IMR-90 (cell line): ENCODE results near the gene NRCAM. TPM values are rescaled to one million over a fixed set of nuclear protein-coding genes. Genes with fewer than 3 reads are reported as not detected.

Experiments
- ATAC-seq: fragments of 200-7000 bp; cut with Tn5 transposase; 2 replicates; pipeline ENCODE4 v1.9.1; 2020; ENCODE audit warnings: low read depth, mild to moderate bottlenecking, moderate library complexity
- BruUV-seq: library from RNA; stranded (reverse); fragments of 400-500 nt; replicated peaks from 2 replicates; lab custom pipeline; 2021; lab: Mats Ljungman, UMichigan
- CTCF ChIA-PET: fragments of 300-600 bp; formaldehyde crosslinking; extraction: SDS; loops from one replicate; lab custom pipeline; 2021; ENCODE audit warnings: antibody characterized with exemption; lab: Yijun Ruan, JAX
- POLR2A ChIA-PET: fragments of 300-600 bp; sonication (Branson Sonifier 250); formaldehyde crosslinking; loops from one replicate; lab custom pipeline; 2022; ENCODE audit warnings: antibody characterized with exemption; ENCODE audit not compliant: unreplicated experiment; lab: Charles Lee
- DNase-seq: peaks from one replicate; pipeline ENCODE4 v3.0.0; 2013
- H2AFZ ChIP-seq: replicated peaks from 2 replicates; pipeline ENCODE3; 2013; ENCODE audit warnings: low read length, mild to moderate bottlenecking; ENCODE audit not compliant: poor library complexity
- H2AK5ac ChIP-seq: 2 replicates; pipeline ENCODE4 v1.6.1; 2013; ENCODE audit warnings: low read depth, low read length, inconsistent platforms
- H2AK9ac ChIP-seq: replicated peaks from 2 replicates; pipeline ENCODE3; 2013; ENCODE audit warnings: mild to moderate bottlenecking, low read depth, low read length, moderate library complexity; ENCODE audit not compliant: poor library complexity
- H2BK120ac ChIP-seq: 2 replicates; pipeline ENCODE4 v1.6.1; 2013; ENCODE audit warnings: low read depth, low read length, inconsistent platforms
- H2BK15ac ChIP-seq: 3 replicates; pipeline ENCODE4 v1.6.1; 2013; ENCODE audit warnings: low read depth, low read length, inconsistent platforms
- H2BK20ac ChIP-seq: 2 replicates; pipeline ENCODE4 v1.6.1; 2013; ENCODE audit warnings: low read depth, mild to moderate bottlenecking, inconsistent platforms, low read length, moderate library complexity
- H2BK5ac ChIP-seq: 2 replicates; pipeline ENCODE4 v1.6.1; 2013; ENCODE audit warnings: mild to moderate bottlenecking, low read depth, low read length, inconsistent platforms; ENCODE audit not compliant: poor library complexity, severe bottlenecking
- H3K14ac ChIP-seq: replicated peaks from 2 replicates; pipeline ENCODE4 v1.6.1; 2013; ENCODE audit warnings: low read depth, low read length, inconsistent platforms
- H3K18ac ChIP-seq: 2 replicates; pipeline ENCODE4 v1.6.1; 2013; ENCODE audit warnings: low read depth, low read length, control low read depth
- H3K23ac ChIP-seq: 2 replicates; pipeline ENCODE4 v1.6.1; 2013; ENCODE audit warnings: low read depth, low read length, inconsistent platforms
- H3K27ac ChIP-seq: 2 replicates; pipeline ENCODE4 v1.5.1; 2013; ENCODE audit warnings: mild to moderate bottlenecking, control low read depth, low read length; ENCODE audit not compliant: insufficient read depth
- H3K27me3 ChIP-seq: 2 replicates; pipeline ENCODE4 v1.6.1; 2013; ENCODE audit warnings: low read length; ENCODE audit not compliant: control insufficient read depth, insufficient read depth
- H3K36me3 ChIP-seq: 2 replicates; pipeline ENCODE4 v1.6.1; 2013; ENCODE audit warnings: low read length, mixed read lengths; ENCODE audit not compliant: control insufficient read depth, insufficient read depth
- H3K4ac ChIP-seq: 2 replicates; pipeline ENCODE4 v1.6.1; 2013; ENCODE audit warnings: low read depth, low read length, inconsistent platforms
- H3K4me1 ChIP-seq: 2 replicates; pipeline ENCODE4 v1.6.1; 2013; ENCODE audit warnings: low read length, mixed read lengths; ENCODE audit not compliant: control insufficient read depth, insufficient read depth
- H3K4me2 ChIP-seq: 2 replicates; pipeline ENCODE4 v1.6.1; 2013; ENCODE audit warnings: low read depth, mild to moderate bottlenecking, control low read depth, low read length, moderate library complexity
- H3K4me3 ChIP-seq: 2 replicates; pipeline ENCODE4 v1.5.1; 2013; ENCODE audit warnings: low read depth, mild to moderate bottlenecking, control low read depth, low read length, moderate library complexity; ENCODE audit not compliant: insufficient read depth
- H3K56ac ChIP-seq: 2 replicates; pipeline ENCODE4 v1.6.1; 2013; ENCODE audit warnings: low read length, inconsistent platforms; ENCODE audit not compliant: insufficient read depth; ENCODE audit errors: extremely low read depth
- H3K79me1 ChIP-seq, 2 experiments: 2 replicates each; pipeline ENCODE4 v1.6.1; 2013; ENCODE audit warnings: low read length in 2 of 2, inconsistent platforms in 1 of 2, low read depth in 1 of 2
- H3K9ac ChIP-seq: 2 replicates; pipeline ENCODE4 v1.6.1; 2013; ENCODE audit warnings: low read depth, low read length, control low read depth
- H3K9me1 ChIP-seq: 2 replicates; pipeline ENCODE4 v1.6.1; 2013; ENCODE audit warnings: low read length, inconsistent platforms; ENCODE audit not compliant: insufficient read depth
- H3K9me3 ChIP-seq: 2 replicates; pipeline ENCODE4 v1.6.1; 2013; ENCODE audit warnings: low read length; ENCODE audit not compliant: control insufficient read depth, insufficient read depth
- H4K20me1 ChIP-seq: 2 replicates; pipeline ENCODE4 v1.6.1; 2013; ENCODE audit warnings: low read length, inconsistent platforms; ENCODE audit not compliant: insufficient read depth
- H4K5ac ChIP-seq: 2 replicates; pipeline ENCODE4 v1.6.1; 2013; ENCODE audit warnings: mild to moderate bottlenecking, low read depth, low read length, control low read depth
- H4K8ac ChIP-seq, 2 experiments: 2 replicates each; pipeline ENCODE4 v1.6.1; 2013; ENCODE audit warnings: low read depth in 2 of 2, low read length in 2 of 2, control low read depth in 1 of 2, inconsistent platforms in 1 of 2
- H4K91ac ChIP-seq: 2 replicates; pipeline ENCODE4 v1.6.1; 2013; ENCODE audit warnings: low read depth, low read length, inconsistent platforms; ENCODE audit not compliant: insufficient read depth
- CHD1 ChIP-seq: IDR thresholded peaks from 2 replicates; pipeline ENCODE4 v1.6.1; 2012; ENCODE audit warnings: low read depth, low read length, improper control_type of control experiment
- FOS ChIP-seq: fragments of 150-350 bp; IDR thresholded peaks from 2 replicates; pipeline ENCODE4 v1.6.1; 2016; ENCODE audit warnings: low read depth, low read length
- MAFK ChIP-seq: IDR thresholded peaks from 2 replicates; pipeline ENCODE4 v1.6.1; 2012; ENCODE audit warnings: low read depth, low read length, improper control_type of control experiment
- MXI1 ChIP-seq: IDR thresholded peaks from 2 replicates; pipeline ENCODE4 v1.6.1; 2012; ENCODE audit warnings: low read depth, mild to moderate bottlenecking, low read length, moderate library complexity, borderline replicate concordance
- WGBS, 2 experiments: methylation state at CpG; one replicate each; pipeline versions ENCODE4 v1.1.5 to v1.1.7; 2013; ENCODE audit warnings: missing lambda C conversion rate in 2 of 2; ENCODE audit not compliant: insufficient read length in 1 of 2; ENCODE audit errors: extremely low coverage in 2 of 2; 5-methylcytosine and 5-hydroxymethylcytosine counted together
- dilution Hi-C: fragments of 300-500 bp; cut with HindIII; formaldehyde crosslinking; loops from one replicate; pipeline ENCODE4 v1.14.3; 2018; ENCODE audit warnings: low sequenced_read_pairs; ENCODE audit not compliant: unreplicated experiment
- in situ Hi-C: fragments of 300-500 bp; cut with MboI; formaldehyde crosslinking; loops from 3 replicates; pipeline ENCODE4 v1.14.3; 2019; ENCODE audit warnings: low sequenced_read_pairs, inconsistent platforms, mixed read lengths
- intact Hi-C: fragments of 100-400 bp; cut with micrococcal nuclease; formaldehyde crosslinking; loops from 2 replicates; pipeline ENCODE4 v1.10.0; 2022
- polyA plus RNA-seq, 3 experiments: library from polyadenylated mRNA; depleted of rRNA; stranded (reverse); fragments of >200 nt; gene quantifications; 2 replicates each; pipeline ENCODE4 v1.2.3, GENCODE V29; 2012; ENCODE audit warnings: low replicate concordance in 1 of 3
- total RNA-seq: library from RNA; depleted of rRNA; stranded (reverse); fragments of >200 nt; gene quantifications from 2 replicates; pipeline ENCODE4 v1.2.3, GENCODE V29; 2012
- TF ChIP-seq, protein P1 (sequence below): fragments of 150-350 bp; IDR thresholded peaks from 2 replicates; pipeline ENCODE4 v1.6.1; 2017; ENCODE audit warnings: mild to moderate bottlenecking, antibody characterized with exemption, low read length, low read depth

NRCAM gene
- total and polyA plus RNA-seq, 2 of the 4 experiments (the other 2 are of a cell fraction) = 0.46 to 1.1 TPM

DNA sequence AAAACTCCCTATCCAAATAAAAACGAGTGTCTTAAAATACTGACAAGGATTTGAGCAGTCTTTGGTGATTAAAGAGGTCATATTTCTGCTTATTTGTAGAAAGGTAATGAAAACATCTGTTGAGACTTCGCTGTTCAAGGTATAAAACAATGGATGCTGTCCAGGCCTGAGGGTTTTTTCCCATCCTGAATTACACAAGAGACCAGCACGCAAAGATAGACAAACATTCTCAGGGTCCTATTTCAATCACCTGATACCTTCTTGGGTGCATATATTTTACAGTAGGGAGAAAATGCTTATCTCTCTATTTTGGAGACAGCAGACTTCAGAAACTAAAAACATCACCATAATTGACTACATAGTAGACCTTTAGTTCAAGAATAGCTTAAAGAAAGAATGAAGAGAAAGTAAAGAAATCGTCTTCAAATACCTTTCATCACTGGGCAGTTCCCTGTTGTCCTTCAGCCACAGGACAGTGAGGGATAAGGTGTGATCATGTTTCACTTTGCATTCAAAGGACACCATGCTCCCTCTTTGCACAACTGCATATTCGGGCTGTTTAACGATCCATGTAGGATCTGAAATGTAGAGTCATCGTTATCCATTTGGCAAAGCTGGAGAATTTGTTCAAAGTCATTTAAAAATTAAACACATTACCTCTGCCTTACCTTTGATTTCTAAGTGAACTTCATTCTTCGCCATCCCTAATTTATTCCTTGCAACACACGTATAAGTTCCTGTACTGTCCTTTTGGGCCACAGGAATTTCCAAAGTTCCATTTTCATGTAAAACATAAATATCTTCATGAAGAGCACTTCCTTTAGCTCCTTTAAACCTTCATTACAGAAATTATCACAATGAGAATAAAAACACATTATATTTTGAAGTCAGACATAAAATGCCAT is 262.4 kb downstream of the NRCAM start:
- no CpG with 5 or more reads among the region's 9 CpGs for WGBS, 2 experiments

More for the DNA sequence above, 262.4 kb downstream of the NRCAM start:
- ChIA-PET POLR2A (no interaction called here), CTCF (interaction anchor here (0.5 kb wide), 1 partner anchor 171 kb away, joined by 3 read pairs; no protein-coding TSS in a partner anchor)
- DNase-seq (no peak), ATAC-seq (no peak)
- H2BK5ac ChIP-seq = no peak overlapping the region
- no peak overlapping the region for H4K91ac ChIP-seq
- H3K4me3 ChIP-seq = no peak overlapping the region
- no peaks in the 10 kb centered on the region for H3K79me1 ChIP-seq
- H3K14ac ChIP-seq = no peak overlapping the region
- H3K9me3 ChIP-seq = no peaks in the 10 kb centered on the region
- no peak overlapping the region; the same call in 1 of the 2 replicates for H3K23ac ChIP-seq
- no peak overlapping the region for H2BK20ac ChIP-seq
- H2AK5ac ChIP-seq = no peak overlapping the region
- H3K36me3 ChIP-seq = no peaks in the 10 kb centered on the region
- BruUV-seq = no TSS peak
- H3K9ac ChIP-seq = no peak overlapping the region
- intact Hi-C loops = no loop called here
- no peak overlapping the region for H2BK15ac ChIP-seq
- no peaks in the 10 kb centered on the region for H4K20me1 ChIP-seq
- no peaks in the 10 kb centered on the region for H3K9me1 ChIP-seq
- H2AK9ac ChIP-seq = no peak overlapping the region
- no peak overlapping the region for H3K27ac ChIP-seq
- TF ChIP-seq MAFK = peak; percentile 66
- TF ChIP-seq, protein P1, sequence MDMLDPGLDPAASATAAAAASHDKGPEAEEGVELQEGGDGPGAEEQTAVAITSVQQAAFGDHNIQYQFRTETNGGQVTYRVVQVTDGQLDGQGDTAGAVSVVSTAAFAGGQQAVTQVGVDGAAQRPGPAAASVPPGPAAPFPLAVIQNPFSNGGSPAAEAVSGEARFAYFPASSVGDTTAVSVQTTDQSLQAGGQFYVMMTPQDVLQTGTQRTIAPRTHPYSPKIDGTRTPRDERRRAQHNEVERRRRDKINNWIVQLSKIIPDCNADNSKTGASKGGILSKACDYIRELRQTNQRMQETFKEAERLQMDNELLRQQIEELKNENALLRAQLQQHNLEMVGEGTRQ = no peak
- no peak for TF ChIP-seq MXI1
- no peak for TF ChIP-seq CHD1
- no peak for TF ChIP-seq FOS
- no peaks in the 10 kb centered on the region for H3K4me1 ChIP-seq
- no peak overlapping the region for H4K8ac ChIP-seq
- no peak overlapping the region for H3K56ac ChIP-seq
- H3K27me3 ChIP-seq = no peaks in the 10 kb centered on the region
- H4K5ac ChIP-seq = no peak overlapping the region
- H2BK120ac ChIP-seq = no peak overlapping the region
- in situ Hi-C loops = loop anchor here (10.0 kb wide), 1 partner anchor 291 kb away; no protein-coding TSS in a partner anchor
- H3K18ac ChIP-seq = no peak overlapping the region
- H3K4me2 ChIP-seq = no peak overlapping the region
- no peak overlapping the region for H2AFZ ChIP-seq
- dilution Hi-C loops = loop anchor here (25.0 kb wide), 1 partner anchor 293 kb away; no protein-coding TSS in a partner anchor
- no peak overlapping the region for H3K4ac ChIP-seq
